Measurements from ENCODE around the gene LRMDA.

LRMDA gene

DNA sequence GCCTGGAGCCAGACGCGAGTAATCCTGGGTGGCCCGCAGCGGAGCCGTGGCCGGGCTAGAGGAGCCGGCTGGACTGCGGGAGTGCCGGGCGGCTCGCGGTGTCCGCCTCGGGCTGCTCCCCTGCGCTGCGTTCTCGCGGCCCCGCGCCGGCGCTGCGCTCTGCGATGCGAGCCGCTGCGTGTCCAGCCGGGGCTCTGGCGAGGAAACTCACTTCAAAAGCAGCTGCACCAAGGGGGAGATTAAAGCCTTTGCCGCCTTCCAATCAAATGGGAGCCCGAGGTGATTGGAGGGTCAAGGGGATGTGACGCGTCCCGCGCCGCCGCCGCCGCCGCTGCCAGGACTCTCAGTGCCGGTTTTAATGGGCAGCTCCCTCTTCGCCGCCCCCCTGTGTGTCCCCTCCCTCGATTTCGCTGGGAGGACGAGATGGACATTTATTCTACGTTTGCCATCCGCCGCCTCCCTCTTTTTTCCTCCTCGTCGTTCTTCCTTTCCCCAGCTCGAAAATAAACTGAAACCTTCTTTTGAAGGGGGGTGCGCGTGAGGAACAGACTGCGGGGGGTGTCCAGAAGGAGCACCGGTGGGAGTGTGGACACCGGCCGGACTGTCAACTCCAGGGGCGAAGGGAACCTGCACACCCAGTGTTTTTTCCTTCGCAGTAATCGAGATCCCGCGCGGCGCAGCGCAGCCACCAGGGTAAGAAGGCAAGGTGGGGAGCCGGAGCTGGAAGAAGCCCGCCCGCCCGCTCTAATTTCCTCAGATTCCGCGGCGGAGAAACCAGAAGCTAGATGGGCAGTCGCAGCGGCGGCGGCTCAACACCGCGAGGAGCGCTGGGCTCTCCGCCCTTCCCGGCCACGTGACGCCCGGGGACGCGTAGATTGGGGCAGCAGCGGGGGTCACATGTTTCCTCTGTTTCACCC lies 29.6 kb upstream of the LRMDA start, which contains the start of gene ZNF503:
TSS of gene ZNF503 (minus strand) at position 196 of the 917 bp plus-strand sequence. CDS start 345 bp downstream, outside the sequence.
- DNase-seq (ENCODE audit: low read depth in 2 of 2) = no peak

GRCh38 chr10:75402486-75403143 lies 28.8 kb upstream of the LRMDA start:
- DNase-seq (ENCODE audit: low read depth in 2 of 2) = no peak

DNA sequence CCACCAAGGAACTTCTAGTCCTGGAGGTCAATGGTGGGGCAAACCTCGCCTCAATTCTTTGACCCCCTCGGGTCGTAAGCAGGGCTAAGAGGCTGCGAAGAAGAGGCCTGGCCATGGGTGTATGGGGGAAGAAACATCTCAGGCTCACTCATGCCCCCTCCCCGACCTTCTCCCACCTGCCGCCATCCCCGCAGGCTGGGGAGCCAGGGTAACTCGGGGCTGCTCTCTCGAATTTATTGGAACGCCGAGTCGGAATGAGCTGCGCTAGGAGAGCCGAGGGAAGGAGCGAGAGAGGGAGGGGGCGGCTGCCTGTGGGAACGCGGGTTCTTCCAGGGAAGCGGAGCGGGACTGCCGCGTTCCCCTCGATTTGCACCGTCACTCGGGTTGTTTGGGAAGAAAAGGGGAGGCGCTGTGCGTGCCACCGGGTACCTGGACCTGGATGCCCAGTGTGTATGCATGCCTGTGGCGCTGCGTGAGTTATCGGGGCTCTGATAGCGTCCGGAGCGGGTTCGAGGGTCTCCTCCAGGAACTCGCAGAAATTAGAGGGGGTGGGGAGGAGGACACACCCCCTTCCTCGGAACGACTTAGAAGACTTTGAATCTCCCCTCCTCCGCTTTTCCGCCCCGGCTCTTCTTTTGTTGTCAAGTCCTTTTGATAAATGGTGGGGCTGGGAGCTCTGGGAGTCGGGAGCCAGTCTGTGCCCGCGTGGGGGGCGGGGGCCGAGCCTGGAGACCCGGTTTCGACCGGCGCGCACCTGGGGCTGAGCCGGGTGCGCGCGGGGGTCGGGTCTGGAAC lies 28.1 kb upstream of the LRMDA start:
- DNase-seq (ENCODE audit: low read depth in 2 of 2) = no peak

DNA sequence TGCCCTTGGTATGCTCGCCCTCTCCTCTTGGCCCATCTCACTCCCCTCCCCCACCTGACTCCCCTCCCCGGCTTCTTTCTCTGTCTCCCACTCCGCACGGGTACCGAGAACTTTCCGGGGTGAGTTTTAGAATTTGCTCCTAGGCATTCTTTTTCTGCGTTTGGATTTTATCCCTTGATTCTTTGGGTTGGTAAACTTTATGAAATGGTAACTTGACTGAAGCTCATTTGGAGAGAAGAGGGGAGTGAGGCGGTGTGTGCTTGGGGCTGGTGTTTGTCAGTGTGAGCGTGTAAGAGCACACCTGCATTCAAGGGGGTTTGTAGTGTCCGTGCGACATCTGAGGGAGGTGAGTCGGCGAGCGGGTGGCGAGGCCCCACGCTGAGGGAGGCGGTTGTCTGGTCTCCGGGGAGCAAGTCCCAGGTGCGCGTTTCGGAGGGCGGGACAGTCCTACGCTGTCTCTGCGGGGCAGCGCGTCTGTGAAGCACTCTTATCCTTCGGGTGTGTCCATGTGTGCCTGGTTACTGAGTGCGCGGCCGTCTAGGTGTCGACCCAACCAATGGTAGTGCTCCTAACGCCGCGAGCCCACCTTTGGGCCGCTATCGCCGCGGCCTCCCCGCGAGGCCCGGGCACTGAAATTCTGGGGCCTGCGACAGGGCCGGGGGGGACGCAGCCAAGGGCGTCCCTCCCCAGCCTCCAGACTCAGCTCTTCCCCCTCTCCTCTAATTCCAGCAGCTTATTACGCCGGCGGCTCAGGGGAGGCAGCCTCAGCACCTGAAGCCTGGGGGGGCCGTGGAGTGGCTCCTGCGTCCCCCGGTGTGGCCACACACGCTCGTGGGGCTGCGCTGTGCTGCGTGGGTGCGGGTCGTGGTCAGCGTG lies 27.2 kb upstream of the LRMDA start:
- no peak for DNase-seq (ENCODE audit: low read depth in 2 of 2)

DNA sequence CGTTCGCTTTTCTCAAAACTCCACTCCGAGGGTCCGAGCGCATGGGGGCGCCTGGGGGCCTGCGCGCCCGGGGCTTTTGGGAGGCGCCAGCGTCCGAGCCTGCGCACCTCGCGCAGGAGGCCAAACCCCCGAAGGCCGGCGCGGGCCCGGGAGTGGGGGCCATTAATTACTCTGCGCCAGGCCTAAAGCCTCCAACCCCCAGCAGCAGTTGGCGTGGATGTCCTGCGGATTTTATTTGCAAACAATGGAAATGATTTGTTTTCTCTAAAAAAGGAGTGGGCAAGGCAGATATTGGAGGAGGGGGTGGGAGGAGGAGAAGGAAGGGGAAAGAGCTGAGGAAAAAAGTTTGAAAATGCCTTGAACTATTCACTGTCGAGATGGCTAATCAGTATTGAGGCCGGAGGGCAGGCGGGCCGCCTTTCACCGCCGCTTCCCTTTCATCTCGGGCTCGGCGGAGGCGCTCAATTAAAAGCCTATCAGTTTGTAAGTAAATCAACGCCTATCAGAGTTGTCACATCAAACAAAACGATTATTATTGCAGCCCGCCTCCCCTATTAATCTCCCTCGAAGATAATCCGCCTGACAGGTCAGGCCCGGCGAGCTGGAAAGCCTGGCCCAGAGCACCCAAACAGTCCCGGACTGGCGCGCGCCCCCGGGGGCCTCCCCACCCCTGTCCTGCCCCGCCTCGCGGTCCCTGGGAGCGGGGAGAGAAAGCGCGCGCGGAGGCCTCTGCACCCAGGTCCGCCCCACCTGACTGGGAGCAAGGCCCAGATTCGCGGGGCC lies 26.4 kb upstream of the LRMDA start:
- DNase-seq (ENCODE audit: low read depth in 2 of 2) = no peak

DNA sequence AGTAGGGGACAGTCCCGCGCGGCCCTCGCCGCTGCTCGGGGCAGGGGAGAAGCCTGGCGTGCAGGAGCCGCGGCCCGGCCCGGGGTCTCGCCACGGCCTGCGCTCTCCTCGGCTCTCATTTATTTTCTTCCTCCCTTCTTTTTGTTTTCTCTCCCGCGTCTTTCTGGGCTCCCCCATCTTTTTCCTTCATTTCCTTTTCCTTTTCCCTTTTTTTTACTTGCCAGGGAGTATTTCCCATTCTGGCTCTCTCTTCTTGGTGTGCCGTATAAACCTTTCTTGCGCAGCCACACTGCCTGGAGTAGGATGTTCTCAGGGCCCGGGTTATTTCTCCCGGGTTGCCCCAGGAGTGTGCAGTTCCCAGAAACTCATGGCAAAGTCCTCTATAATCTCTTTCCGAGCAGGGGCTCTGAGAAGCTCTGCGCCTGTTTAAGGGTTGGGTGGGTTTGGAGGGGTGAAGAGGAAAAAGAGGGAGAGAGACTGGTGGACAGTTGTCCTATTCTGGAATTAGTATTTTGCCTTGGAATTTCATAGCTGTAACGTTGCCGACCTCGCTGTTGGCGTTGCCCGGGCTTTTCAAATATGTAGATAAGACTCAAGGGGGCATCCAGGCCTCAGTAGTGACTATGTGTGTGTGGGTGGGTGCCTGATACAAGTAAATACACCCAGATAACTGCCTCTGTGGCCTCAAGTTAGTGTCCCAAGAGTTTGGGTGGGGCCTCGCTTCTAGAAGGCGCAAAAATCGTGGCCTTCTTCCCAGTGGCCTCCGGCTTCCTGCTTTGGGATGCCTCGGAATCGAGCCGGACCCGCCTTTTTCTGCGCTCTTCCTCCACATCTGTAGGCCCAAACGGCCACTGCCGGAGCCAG lies 25.6 kb upstream of the LRMDA start:
- DNase-seq (ENCODE audit: low read depth in 2 of 2) = no peak

GRCh38 chr10:75406462-75407223 lies 24.8 kb upstream of the LRMDA start:
- no peak for DNase-seq (ENCODE audit: low read depth in 2 of 2)

DNA sequence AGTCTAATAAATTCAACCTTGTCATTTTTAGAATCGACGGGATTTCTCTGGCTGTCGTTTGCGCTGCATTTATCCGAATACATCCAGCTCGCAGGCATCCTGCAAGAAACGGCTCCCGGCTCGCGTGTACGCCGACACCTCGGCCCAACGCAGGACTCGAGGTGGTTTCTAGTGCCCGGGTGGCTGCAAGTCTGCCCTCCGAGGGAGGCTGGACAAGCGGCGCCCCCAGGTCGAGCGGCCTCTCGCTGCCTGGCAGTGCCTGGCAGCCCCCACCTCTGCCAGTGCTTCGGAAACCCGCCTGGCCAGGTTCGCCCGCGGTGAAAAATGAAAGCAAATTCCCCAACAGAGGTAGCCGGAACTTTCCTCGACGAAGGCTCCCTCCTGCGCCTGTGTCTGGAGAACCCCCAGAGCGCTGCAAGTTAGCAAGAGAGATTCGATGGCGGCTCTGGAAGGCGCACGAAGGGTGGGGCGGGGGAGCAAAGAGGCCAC lies 24.2 kb upstream of the LRMDA start:
- no peak for DNase-seq (ENCODE audit: low read depth in 2 of 2)

- no peak for DNase-seq (ENCODE audit: low read depth in 2 of 2)
These were observed 23.5 kb upstream of the LRMDA start for GRCh38 chr10:75407713-75408508.

DNA sequence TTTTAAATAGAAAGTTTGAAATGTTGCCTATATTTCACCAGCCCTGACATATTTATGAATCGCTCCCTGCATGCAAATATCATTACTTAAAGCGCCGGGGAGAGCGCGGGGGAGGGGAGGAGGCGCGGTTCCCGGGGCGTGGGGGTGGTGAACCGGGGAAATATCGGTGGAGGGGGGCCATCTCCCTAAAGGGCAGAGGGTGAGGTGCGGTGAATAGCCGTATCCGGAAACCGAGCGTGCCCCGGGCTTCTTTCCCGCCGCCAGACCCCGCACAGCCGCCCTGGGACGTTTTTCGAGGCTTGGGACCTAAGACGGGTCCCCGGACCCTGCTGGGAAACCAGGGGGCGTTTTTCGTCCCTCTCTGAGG lies 22.9 kb upstream of the LRMDA start:
- DNase-seq (ENCODE audit: low read depth in 2 of 2) = no peak

DNA sequence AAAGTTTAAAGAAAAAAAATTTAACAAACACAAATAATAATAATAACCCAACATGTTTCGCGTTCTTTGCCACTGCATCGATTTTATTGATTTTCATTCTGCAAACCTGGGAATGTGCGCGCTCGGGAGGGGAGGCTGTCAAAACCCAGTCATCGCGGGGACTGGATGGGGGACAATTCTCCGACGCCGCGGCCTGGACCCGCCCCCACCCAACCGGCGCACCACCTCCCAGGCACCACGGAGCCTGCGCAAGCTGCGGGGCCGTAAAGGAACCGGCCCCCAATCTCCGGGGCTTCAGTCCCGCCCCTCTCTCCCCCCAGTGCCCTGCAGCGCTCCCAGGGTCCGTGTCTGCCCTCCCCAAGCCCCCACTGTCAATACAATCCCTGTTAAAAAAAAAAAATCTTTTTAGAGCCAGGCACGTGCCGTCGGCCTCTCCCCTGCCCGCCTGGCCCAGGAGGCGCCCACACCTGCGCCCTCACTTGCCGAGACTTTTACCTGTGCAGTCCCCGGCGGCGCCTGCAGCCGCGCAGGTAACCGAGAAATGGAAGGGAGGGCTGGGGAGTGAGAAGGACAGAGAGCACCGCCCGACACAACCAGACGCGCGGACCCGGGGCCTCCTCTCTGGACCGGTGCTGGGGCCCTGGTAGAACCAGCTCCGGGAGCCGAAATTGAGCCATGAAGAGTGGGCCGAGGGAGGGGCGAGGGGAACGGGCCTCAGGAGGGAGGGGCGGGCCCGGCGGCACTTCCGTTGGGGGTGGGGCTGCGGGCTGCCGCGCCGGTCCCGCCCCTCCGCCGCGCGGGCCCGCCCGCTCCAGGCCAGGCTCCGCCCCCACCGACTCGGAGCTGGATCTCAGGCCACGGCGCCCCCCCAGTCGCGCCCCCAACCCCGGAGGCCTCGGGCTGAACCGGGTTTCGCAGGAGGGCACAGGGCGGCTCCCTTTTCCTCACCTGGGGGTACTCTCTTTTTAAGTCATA lies 22.2 kb upstream of the LRMDA start:
- no peak for DNase-seq (ENCODE audit: low read depth in 2 of 2)

GRCh38 chr10:75410132-75411005 lies 21.1 kb upstream of the LRMDA start:
- no peak for DNase-seq (ENCODE audit: low read depth in 2 of 2)

DNA sequence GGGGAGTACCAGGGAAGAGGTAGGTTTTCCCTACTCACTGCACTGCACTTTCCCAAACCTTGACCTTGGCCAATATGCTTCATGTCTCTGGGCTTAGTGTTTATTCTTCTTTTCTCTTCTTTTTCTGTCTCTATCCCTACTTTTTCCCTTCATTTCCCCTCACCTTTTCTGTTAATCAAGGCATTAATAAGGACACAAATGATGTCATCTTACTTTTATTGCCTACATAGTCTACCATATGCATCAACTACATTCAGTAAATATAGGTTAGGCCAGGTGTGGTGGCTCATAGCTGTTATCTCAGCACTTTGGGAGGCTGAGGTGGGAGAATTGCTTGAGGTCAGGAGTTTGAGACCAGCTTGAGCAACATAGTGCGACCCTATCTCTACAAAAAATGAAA lies 16.9 kb upstream of the LRMDA start:
- DNase-seq (ENCODE audit: low read depth in 2 of 2) = no peak

DNA sequence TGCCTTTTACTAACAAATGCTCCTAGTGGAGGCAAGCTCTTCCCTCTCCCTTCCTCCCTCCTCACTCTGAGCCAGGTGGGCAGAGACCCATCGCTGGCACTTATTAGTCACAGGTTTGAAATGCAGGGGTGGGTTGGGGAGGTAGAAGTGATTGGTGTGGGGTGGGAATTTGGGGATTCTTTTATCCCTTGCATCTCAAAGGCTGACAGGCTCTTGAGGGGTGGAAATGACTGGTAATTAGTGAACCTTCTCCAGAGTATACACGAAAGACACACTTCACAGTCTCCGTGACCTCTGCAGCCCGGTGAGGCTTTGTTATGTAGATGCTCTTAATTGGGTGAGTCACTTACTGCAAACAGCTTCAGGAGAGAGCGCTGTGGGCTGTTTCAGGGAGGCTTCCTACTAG lies 13.9 kb upstream of the LRMDA start:
- DNase-seq (ENCODE audit: low read depth in 2 of 2) = no peak

- DNase-seq (ENCODE audit: low read depth in 2 of 2) = no peak
These were observed 13.1 kb upstream of the LRMDA start for GRCh38 chr10:75418293-75418692.

GRCh38 chr10:75418712-75419111 lies 12.7 kb upstream of the LRMDA start:
- no peak for DNase-seq (ENCODE audit: low read depth in 2 of 2)

Measured in stimulated activated CD4-positive, alpha-beta T cell treated with anti-CD3 and anti-CD28 coated beads, Interleukin-12 subunit alpha, Interleukin-12 subunit beta, amount 100 ng/mL, for 24 hours (primary cell).